Esophagus squamous epithelium (tissue), 5 donors: ENCODE results near the gene IL21. TPM values are rescaled to one million over a fixed set of nuclear protein-coding genes. Genes with fewer than 3 reads are reported as not detected.

Source experiments
- DNase-seq: peaks from one replicate; lab custom pipeline; 2025; lab: John Stamatoyannopoulos, UW
- H3K27ac ChIP-seq, 4 donors: fragments of 200-600 bp; sonication (generic); one replicate each; pipeline ENCODE4 v1.5.1; 2016 to 2019; ENCODE audit warnings: mild to moderate bottlenecking in 1 of 4
- H3K27me3 ChIP-seq, 4 donors: fragments of 200-600 bp; sonication (generic); 1 replicate in 3 of 4; 2 replicates in 1 of 4; pipeline versions ENCODE4 v1.5.1 to v1.6.0; 2017 to 2021; ENCODE audit warnings: antibody characterized with exemption in 1 of 4
- H3K36me3 ChIP-seq, 3 donors: fragments of 200-600 bp; sonication (generic); one replicate each; pipeline ENCODE4 v1.5.1; 2016 to 2019
- H3K4me1 ChIP-seq, 3 donors: fragments of 200-600 bp; sonication (generic); one replicate each; pipeline ENCODE4 v1.5.1; 2017 to 2019
- H3K4me3 ChIP-seq, 4 donors: fragments of 200-600 bp; sonication (generic); 1 replicate in 3 of 4; 2 replicates in 1 of 4; pipeline ENCODE4 v1.5.1; 2016 to 2019; ENCODE audit warnings: mild to moderate bottlenecking in 2 of 4, moderate library complexity in 1 of 4
- H3K9me3 ChIP-seq, 3 donors: fragments of 200-600 bp; sonication (generic); one replicate each; pipeline ENCODE4 v1.5.1; 2016 to 2019
- CTCF ChIP-seq, 6 experiments: fragments of 450-650 bp in 4 of 6; fragments of 200-600 bp in 2 of 6; sonication (generic) in 2 of 6; IDR thresholded peaks; one replicate each; pipeline ENCODE4 v1.5.1; 2016 to 2019; ENCODE audit warnings: antibody characterized with exemption in 6 of 6, mild to moderate bottlenecking in 4 of 6, moderate library complexity in 4 of 6
- POLR2A ChIP-seq, 4 donors: fragments of 450-650 bp; IDR thresholded peaks; one replicate each; pipeline ENCODE4 v1.6.1; 2017; ENCODE audit warnings: antibody characterized with exemption in 4 of 4, mild to moderate bottlenecking in 4 of 4, moderate library complexity in 3 of 4
- WGBS, 2 donors: methylation state at CpG; one replicate each; pipeline ENCODE4 v1.1.5; 2018; 5-methylcytosine and 5-hydroxymethylcytosine counted together
- intact Hi-C: fragments of 100-400 bp; cut with DNase I; formaldehyde crosslinking; loops from one replicate; pipeline ENCODE4 v1.15.0; 2022
- total RNA-seq, 4 donors: library from RNA; depleted of rRNA; stranded (reverse); fragments of >200 nt; gene quantifications; one replicate each; pipeline ENCODE4 v1.1.0, GENCODE V29; 2016
- donor health status: DM: yes; HTN: yes; CAD: no.

IL21 gene
- total RNA-seq, 4 donors from 2014 or later, result 0.66 TPM; not detected in 3

GRCh38 chr4:122665161-122665929 is 44.5 kb upstream of the IL21 start:
- TF ChIP-seq POLR2A (IDR thresholded peaks at IDR 0.05) (no peak), CTCF (IDR thresholded peaks at IDR 0.05) (no peak)
- intact Hi-C loops, result no loop called here
- Histone ChIP-seq H3K27me3 (no peaks in the 10 kb centered on the region), H3K36me3 (no peaks in the 10 kb centered on the region), H3K4me3 (no peak overlapping the region), H3K27ac (no peak overlapping the region), H3K4me1 (no peaks in the 10 kb centered on the region), H3K9me3 (no peaks in the 10 kb centered on the region)
- 76 to 78% methylated on average over 5 of the region's 5 CpGs for WGBS, 2 donors
- DNase-seq, result no peak

GRCh38 chr4:122663814-122664610 is 43.1 kb upstream of the IL21 start:
- intact Hi-C loops, result no loop called here
- Histone ChIP-seq H3K9me3 (no peaks in the 10 kb centered on the region), H3K36me3 (no peaks in the 10 kb centered on the region), H3K27me3 (no peaks in the 10 kb centered on the region), H3K4me3 (no peak overlapping the region), H3K27ac (no peak overlapping the region), H3K4me1 (no peaks in the 10 kb centered on the region)
- TF ChIP-seq POLR2A (IDR thresholded peaks at IDR 0.05), result no peak
- no peak for TF ChIP-seq CTCF (IDR thresholded peaks at IDR 0.05)
- no peak for DNase-seq
- 65 to 66% methylated on average over 9 of the region's 9 CpGs for WGBS, 2 donors

- no peaks in the 10 kb centered on the region for H3K9me3 ChIP-seq
- no peaks in the 10 kb centered on the region for H3K27me3 ChIP-seq
- no peaks in the 10 kb centered on the region for H3K36me3 ChIP-seq
- intact Hi-C loops, result no loop called here
- no peak overlapping the region for H3K27ac ChIP-seq
- no peaks in the 10 kb centered on the region for H3K4me1 ChIP-seq
- no peak for TF ChIP-seq POLR2A (IDR thresholded peaks at IDR 0.05)
- DNase-seq, result no peak
- 31 to 52% methylated on average over 1 of the region's 1 CpG for WGBS, 2 donors
- H3K4me3 ChIP-seq, result no peak overlapping the region
Measured at GRCh38 chr4:122663291-122663690, 42.4 kb upstream of the IL21 start.

- no peaks in the 10 kb centered on the region for H3K4me1 ChIP-seq
- H3K27me3 ChIP-seq, result no peaks in the 10 kb centered on the region
- no peaks in the 10 kb centered on the region for H3K36me3 ChIP-seq
- no peaks in the 10 kb centered on the region for H3K9me3 ChIP-seq
- WGBS, 2 donors, result 78 to 81% methylated on average over 2 of the region's 2 CpGs
- intact Hi-C loops, result no loop called here
- no peak overlapping the region for H3K27ac ChIP-seq
- no peak for DNase-seq
- no peak overlapping the region for H3K4me3 ChIP-seq
- TF ChIP-seq POLR2A (IDR thresholded peaks at IDR 0.05) (no peak), CTCF (IDR thresholded peaks at IDR 0.05) (no peak)
Measured at GRCh38 chr4:122662701-122663100, 41.8 kb upstream of the IL21 start.

GRCh38 chr4:122661176-122662160 is 40.6 kb upstream of the IL21 start:
- no peak for DNase-seq
- no peaks in the 10 kb centered on the region for H3K4me1 ChIP-seq
- TF ChIP-seq POLR2A (IDR thresholded peaks at IDR 0.05) (no peak), CTCF (IDR thresholded peaks at IDR 0.05) (no peak)
- H3K36me3 ChIP-seq, result no peaks in the 10 kb centered on the region
- H3K27ac ChIP-seq, result no peak overlapping the region
- H3K4me3 ChIP-seq, result no peak overlapping the region
- intact Hi-C loops, result no loop called here
- 76 to 80% methylated on average over 4 of the region's 4 CpGs for WGBS, 2 donors
- H3K9me3 ChIP-seq, result peaks cover 0 to 6% (median 0%) of the 10 kb centered on the region in 3 donors
- no peaks in the 10 kb centered on the region for H3K27me3 ChIP-seq
